Glutamatergic neuron (in vitro differentiated cells): ENCODE results near the gene ZNF564. TPM values are rescaled to one million over a fixed set of nuclear protein-coding genes. Genes with fewer than 3 reads are reported as not detected.

Experiments
- DNase-seq: peaks from one replicate; pipeline ENCODE4 v3.0.0; 2022
- H3K27ac Mint-ChIP-seq: one replicate; pipeline ENCODE4 v1.8.0; 2020; ENCODE audit warnings: mild to moderate bottlenecking, mixed read lengths, inconsistent platforms; ENCODE audit not compliant: unreplicated experiment
- H3K27me3 Mint-ChIP-seq: one replicate; pipeline ENCODE4 v1.8.0; 2020; ENCODE audit warnings: mild to moderate bottlenecking, moderate library complexity, mixed read lengths, inconsistent platforms; ENCODE audit not compliant: unreplicated experiment
- H3K36me3 Mint-ChIP-seq: one replicate; pipeline ENCODE4 v1.8.0; 2020; ENCODE audit warnings: mild to moderate bottlenecking, mixed read lengths, inconsistent platforms; ENCODE audit not compliant: unreplicated experiment
- H3K4me1 Mint-ChIP-seq: one replicate; pipeline ENCODE4 v1.8.0; 2020; ENCODE audit warnings: mild to moderate bottlenecking, low read depth, mixed read lengths, inconsistent platforms; ENCODE audit not compliant: unreplicated experiment
- H3K4me3 Mint-ChIP-seq: one replicate; pipeline ENCODE4 v1.8.0; 2020; ENCODE audit warnings: mild to moderate bottlenecking, mixed read lengths, inconsistent platforms; ENCODE audit not compliant: unreplicated experiment
- H3K9me3 Mint-ChIP-seq: one replicate; pipeline ENCODE4 v1.8.0; 2020; ENCODE audit warnings: mild to moderate bottlenecking, moderate library complexity, mixed read lengths, inconsistent platforms; ENCODE audit not compliant: unreplicated experiment
- total RNA-seq: library from RNA; stranded (reverse); fragmentation: NEBNext Ultra II Directional; extraction: Animal tissue kit (Norgen Biotek cat#: 25700); gene quantifications from one replicate; pipeline ENCODE4 v1.2.1, GENCODE V29; 2021; ENCODE audit not compliant: unreplicated experiment
- TF ChIP-seq, protein P1 (sequence below): fragments of 200-600 bp; sonication (generic); IDR thresholded peaks from one replicate; pipeline ENCODE4 v1.5.0; 2021; ENCODE audit not compliant: partially characterized antibody, unreplicated experiment

ZNF564 gene
- total RNA-seq, 1 donor from 2014 or later, result 11.2 TPM

DNA sequence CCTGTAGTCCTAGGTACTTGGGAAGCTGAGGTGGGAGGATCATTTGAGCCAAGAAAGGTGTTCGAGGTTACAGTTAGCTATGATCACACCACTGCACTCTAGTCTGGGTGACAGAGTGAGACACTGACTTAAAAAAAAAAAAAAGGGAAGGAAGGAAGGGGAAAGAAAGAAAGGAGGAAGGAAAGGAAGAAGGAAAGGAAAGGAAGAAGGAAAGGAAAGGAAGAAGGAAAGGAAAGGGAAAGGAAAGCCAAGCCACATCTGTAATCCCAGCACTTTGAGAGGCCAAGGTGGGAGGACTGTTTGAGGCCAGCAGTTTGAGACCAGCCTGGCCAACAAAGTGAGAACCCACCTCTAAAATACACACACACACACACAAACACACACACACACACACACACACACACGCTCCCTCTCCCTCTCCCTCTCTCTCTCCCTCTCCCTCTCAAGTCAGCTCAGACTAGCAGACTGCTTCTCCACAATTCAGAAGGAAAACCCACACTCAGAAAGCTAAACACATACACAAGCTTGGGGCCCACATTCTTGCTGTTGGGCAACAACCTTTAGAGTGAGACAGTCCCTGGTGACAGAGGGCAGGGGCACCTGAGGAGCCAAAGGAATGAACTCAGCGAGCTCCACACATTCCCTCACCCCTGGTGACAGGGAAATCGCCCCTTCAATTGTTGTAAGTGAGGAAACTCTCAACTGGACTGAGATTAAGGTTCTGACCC, 69.3 kb downstream of the ZNF564 start:
- Mint-ChIP-seq H3K27me3 (peaks cover 3% of the 10 kb centered on the region), H3K9me3 (peaks cover 7% of the 10 kb centered on the region), H3K4me1 (peaks cover 2% of the 10 kb centered on the region), H3K36me3 (no peaks in the 10 kb centered on the region), H3K27ac (no peak overlapping the region), H3K4me3 (peak overlapping the region; percentile 45)
- TF ChIP-seq, protein P1, sequence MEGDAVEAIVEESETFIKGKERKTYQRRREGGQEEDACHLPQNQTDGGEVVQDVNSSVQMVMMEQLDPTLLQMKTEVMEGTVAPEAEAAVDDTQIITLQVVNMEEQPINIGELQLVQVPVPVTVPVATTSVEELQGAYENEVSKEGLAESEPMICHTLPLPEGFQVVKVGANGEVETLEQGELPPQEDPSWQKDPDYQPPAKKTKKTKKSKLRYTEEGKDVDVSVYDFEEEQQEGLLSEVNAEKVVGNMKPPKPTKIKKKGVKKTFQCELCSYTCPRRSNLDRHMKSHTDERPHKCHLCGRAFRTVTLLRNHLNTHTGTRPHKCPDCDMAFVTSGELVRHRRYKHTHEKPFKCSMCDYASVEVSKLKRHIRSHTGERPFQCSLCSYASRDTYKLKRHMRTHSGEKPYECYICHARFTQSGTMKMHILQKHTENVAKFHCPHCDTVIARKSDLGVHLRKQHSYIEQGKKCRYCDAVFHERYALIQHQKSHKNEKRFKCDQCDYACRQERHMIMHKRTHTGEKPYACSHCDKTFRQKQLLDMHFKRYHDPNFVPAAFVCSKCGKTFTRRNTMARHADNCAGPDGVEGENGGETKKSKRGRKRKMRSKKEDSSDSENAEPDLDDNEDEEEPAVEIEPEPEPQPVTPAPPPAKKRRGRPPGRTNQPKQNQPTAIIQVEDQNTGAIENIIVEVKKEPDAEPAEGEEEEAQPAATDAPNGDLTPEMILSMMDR, result no peak
- DNase-seq, result no peak

DNA sequence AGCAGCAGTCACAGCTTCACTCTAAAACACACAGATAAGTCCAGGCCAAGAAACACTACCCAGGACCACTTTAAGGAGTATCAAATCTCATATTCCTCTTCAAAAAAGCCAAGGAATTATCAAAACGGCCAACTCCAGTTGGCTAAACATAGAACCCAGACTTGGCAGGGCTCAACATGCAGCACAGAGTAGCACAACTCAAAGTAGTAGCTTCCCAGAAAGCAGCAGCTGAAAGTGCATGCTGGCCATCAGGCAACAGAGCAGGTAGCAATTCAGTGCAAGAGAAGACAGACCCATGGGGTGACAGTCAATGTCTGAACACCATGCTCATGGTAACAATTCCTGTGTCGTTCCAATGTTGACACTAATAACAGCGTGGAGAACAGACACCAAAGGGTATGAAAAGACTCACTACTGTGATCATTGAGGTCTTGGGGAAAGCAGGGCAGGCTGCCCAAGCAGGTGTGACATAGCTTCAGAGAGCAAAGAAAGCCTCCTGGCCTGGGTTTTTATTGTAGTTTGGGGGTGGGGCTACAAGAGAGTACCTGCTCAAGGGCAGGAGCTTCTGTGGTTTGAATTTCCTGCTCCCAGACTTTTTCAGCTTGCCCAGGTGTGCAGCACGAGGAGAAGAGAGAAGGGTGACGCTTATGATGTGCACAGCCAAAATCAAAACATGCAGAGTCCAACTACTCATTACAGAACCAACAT, 72.9 kb downstream of the ZNF564 start:
- Mint-ChIP-seq H3K36me3 (no peaks in the 10 kb centered on the region), H3K27me3 (peaks cover 1% of the 10 kb centered on the region), H3K27ac (no peak overlapping the region), H3K9me3 (peaks cover 6% of the 10 kb centered on the region), H3K4me3 (peak overlapping the region; percentile 13), H3K4me1 (peaks cover 2% of the 10 kb centered on the region)
- DNase-seq, result no peak
- TF ChIP-seq, protein P1, result no peak

Other genes starting within 250 kb of the ZNF564 start
- gene ZNF563, start 217.8 kb downstream of the ZNF564 start, total RNA-seq, result 3.8 TPM
- 1.2 TPM for gene ZNF442, start 185.8 kb downstream of the ZNF564 start, total RNA-seq
- gene ZNF799, start 150.2 kb downstream of the ZNF564 start, total RNA-seq, result 2.6 TPM
- gene ZNF443, start 110.5 kb downstream of the ZNF564 start, total RNA-seq, result 8.8 TPM
- 8.7 TPM for gene ZNF709, start 66.7 kb downstream of the ZNF564 start, total RNA-seq
- gene ZNF490, start 59.3 kb upstream of the ZNF564 start, total RNA-seq, result 8.0 TPM
- gene ZNF791, start 59.4 kb upstream of the ZNF564 start, total RNA-seq, result 27.6 TPM
- 72.2 TPM for gene MAN2B1, start 115.3 kb upstream of the ZNF564 start, total RNA-seq
- 16.3 TPM for gene WDR83, start 115.3 kb upstream of the ZNF564 start, total RNA-seq
- gene DHPS, start 130.4 kb upstream of the ZNF564 start, total RNA-seq, result 116 TPM
- gene GNG14, start 136.5 kb upstream of the ZNF564 start, total RNA-seq, result not detected
- 7.4 TPM for gene FBXW9, start 145.1 kb upstream of the ZNF564 start, total RNA-seq
- 135 TPM for gene TNPO2, start 172.4 kb upstream of the ZNF564 start, total RNA-seq
- 204 TPM for gene TRIR, start 183.2 kb upstream of the ZNF564 start, total RNA-seq
- gene GET3, start 186.0 kb upstream of the ZNF564 start, total RNA-seq, result 49.3 TPM
- gene BEST2, start 200.3 kb upstream of the ZNF564 start, total RNA-seq, result not detected
- 40.1 TPM for gene HOOK2, start 224.1 kb upstream of the ZNF564 start, total RNA-seq
- gene JUNB, start 240.0 kb upstream of the ZNF564 start, total RNA-seq, result 24.9 TPM